Osteoblast (primary cell): ENCODE data around the gene TAP1. TPM values are rescaled to one million over a fixed set of nuclear protein-coding genes. Genes with fewer than 3 reads are reported as not detected.

Experiments used
- DNase-seq: peaks from one replicate; pipeline ENCODE4 v3.0.0; 2011; ENCODE audit warnings: low spot score, mixed read lengths; ENCODE audit not compliant: insufficient read length; ENCODE audit errors: missing footprints
- H2AFZ ChIP-seq: 2 replicates; pipeline ENCODE4 v1.6.0; 2011; ENCODE audit warnings: mild to moderate bottlenecking, low read length
- H3K27ac ChIP-seq: 2 replicates; pipeline ENCODE4 v1.5.1; 2011; ENCODE audit warnings: mild to moderate bottlenecking, low read depth, low read length, moderate library complexity
- H3K27me3 ChIP-seq: 2 replicates; pipeline ENCODE4 v1.6.0; 2012; ENCODE audit warnings: mild to moderate bottlenecking, control low read depth, inconsistent platforms, low read length, moderate library complexity; ENCODE audit not compliant: insufficient read depth
- H3K36me3 ChIP-seq: 2 replicates; pipeline ENCODE4 v1.5.1; 2011; ENCODE audit warnings: mild to moderate bottlenecking, low read length, control low read depth, moderate library complexity; ENCODE audit not compliant: insufficient read depth
- H3K4me1 ChIP-seq: 2 replicates; pipeline ENCODE4 v1.5.1; 2011; ENCODE audit warnings: mild to moderate bottlenecking, low read length, control low read depth, moderate library complexity; ENCODE audit not compliant: insufficient read depth
- H3K4me2 ChIP-seq: 2 replicates; pipeline ENCODE4 v1.6.0; 2011; ENCODE audit warnings: mild to moderate bottlenecking, low read length; ENCODE audit not compliant: insufficient read depth
- H3K4me3 ChIP-seq: fragments of 200-600 bp; sonication (generic); 3 replicates; pipeline ENCODE4 v1.5.1; 2012; ENCODE audit warnings: mild to moderate bottlenecking, low read length, inconsistent platforms; ENCODE audit not compliant: insufficient read depth
- H3K79me2 ChIP-seq: 2 replicates; pipeline ENCODE4 v1.6.0; 2012; ENCODE audit warnings: mild to moderate bottlenecking, low read length, control low read depth, inconsistent platforms; ENCODE audit not compliant: insufficient read depth
- H3K9me3 ChIP-seq: 2 replicates; pipeline ENCODE4 v1.5.1; 2011; ENCODE audit warnings: low read depth, low read length, control low read depth
- H4K20me1 ChIP-seq: 2 replicates; pipeline ENCODE4 v1.6.0; 2012; ENCODE audit warnings: mild to moderate bottlenecking, low read length, control low read depth; ENCODE audit not compliant: insufficient read depth
- total RNA-seq: library from RNA; depleted of rRNA; stranded (reverse); fragments of >200 nt; gene quantifications from 2 replicates; pipeline ENCODE4 v1.2.3, GENCODE V29; 2012
- TF ChIP-seq, protein P1 (sequence below): IDR thresholded peaks from 2 replicates; pipeline ENCODE4 v1.5.1; 2011; ENCODE audit warnings: mild to moderate bottlenecking, low read depth, low read length, moderate library complexity; ENCODE audit errors: extremely low read depth

Gene TAP1
- total RNA-seq, 1 donor, result 42.3 TPM

DNA sequence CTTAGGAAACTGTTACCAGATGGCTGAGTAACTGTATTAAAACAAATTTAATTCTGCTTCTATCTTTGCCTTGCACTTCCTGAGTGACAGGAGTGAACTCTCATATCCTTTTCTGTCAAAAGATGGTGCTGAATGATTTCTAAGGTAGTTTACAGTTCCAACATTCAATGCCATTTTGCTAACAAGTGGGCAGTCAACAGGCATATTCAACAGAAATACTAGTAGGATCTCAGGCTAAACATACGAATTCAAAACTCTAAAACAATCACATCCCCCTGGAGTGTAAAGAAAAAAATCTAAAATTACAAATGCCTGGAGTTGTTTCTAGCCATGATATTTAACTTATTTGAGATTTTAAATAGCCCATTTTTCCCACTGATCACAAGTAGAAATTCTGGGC lies 7.2 kb upstream of the TAP1 start:
- Histone ChIP-seq H3K4me3 (no peak overlapping the region), H2AFZ (no peak overlapping the region), H3K79me2 (peaks cover 2% of the 10 kb centered on the region), H3K9me3 (no peaks in the 10 kb centered on the region), H3K27me3 (no peaks in the 10 kb centered on the region), H3K4me2 (no peak overlapping the region), H3K4me1 (no peaks in the 10 kb centered on the region), H3K27ac (no peak overlapping the region), H3K36me3 (peaks cover 12% of the 10 kb centered on the region), H4K20me1 (no peaks in the 10 kb centered on the region)
- no peak for DNase-seq
- TF ChIP-seq, protein P1, sequence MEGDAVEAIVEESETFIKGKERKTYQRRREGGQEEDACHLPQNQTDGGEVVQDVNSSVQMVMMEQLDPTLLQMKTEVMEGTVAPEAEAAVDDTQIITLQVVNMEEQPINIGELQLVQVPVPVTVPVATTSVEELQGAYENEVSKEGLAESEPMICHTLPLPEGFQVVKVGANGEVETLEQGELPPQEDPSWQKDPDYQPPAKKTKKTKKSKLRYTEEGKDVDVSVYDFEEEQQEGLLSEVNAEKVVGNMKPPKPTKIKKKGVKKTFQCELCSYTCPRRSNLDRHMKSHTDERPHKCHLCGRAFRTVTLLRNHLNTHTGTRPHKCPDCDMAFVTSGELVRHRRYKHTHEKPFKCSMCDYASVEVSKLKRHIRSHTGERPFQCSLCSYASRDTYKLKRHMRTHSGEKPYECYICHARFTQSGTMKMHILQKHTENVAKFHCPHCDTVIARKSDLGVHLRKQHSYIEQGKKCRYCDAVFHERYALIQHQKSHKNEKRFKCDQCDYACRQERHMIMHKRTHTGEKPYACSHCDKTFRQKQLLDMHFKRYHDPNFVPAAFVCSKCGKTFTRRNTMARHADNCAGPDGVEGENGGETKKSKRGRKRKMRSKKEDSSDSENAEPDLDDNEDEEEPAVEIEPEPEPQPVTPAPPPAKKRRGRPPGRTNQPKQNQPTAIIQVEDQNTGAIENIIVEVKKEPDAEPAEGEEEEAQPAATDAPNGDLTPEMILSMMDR, result no peak

DNA sequence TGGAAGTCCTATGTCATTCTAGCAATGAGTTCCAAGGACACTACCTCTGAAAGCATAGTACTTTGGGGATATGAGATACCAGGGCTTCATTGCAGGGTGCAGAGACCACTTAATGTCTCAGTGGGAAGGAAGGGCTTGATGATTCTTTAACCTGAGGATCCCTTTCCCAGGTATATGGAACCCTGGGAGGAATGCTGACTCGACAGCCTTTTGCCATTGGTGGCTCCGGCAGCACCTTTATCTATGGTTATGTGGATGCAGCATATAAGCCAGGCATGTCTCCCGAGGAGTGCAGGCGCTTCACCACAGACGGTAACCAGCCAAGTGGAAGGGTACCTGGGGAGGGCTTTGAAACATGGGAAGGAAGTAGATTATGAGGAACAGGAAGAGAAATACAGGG lies 4.7 kb upstream of the TAP1 start:
- H2AFZ ChIP-seq, result no peak overlapping the region
- peaks cover 12% of the 10 kb centered on the region for H3K36me3 ChIP-seq
- no peaks in the 10 kb centered on the region for H3K9me3 ChIP-seq
- peaks cover 6% of the 10 kb centered on the region for H3K4me1 ChIP-seq
- H3K27ac ChIP-seq, result no peak overlapping the region
- TF ChIP-seq, protein P1, result no peak
- no peak for DNase-seq
- H3K79me2 ChIP-seq, result peaks cover 6% of the 10 kb centered on the region
- H3K27me3 ChIP-seq, result no peaks in the 10 kb centered on the region
- H4K20me1 ChIP-seq, result no peaks in the 10 kb centered on the region
- H3K4me2 ChIP-seq, result no peak overlapping the region
- no peak overlapping the region for H3K4me3 ChIP-seq

DNA sequence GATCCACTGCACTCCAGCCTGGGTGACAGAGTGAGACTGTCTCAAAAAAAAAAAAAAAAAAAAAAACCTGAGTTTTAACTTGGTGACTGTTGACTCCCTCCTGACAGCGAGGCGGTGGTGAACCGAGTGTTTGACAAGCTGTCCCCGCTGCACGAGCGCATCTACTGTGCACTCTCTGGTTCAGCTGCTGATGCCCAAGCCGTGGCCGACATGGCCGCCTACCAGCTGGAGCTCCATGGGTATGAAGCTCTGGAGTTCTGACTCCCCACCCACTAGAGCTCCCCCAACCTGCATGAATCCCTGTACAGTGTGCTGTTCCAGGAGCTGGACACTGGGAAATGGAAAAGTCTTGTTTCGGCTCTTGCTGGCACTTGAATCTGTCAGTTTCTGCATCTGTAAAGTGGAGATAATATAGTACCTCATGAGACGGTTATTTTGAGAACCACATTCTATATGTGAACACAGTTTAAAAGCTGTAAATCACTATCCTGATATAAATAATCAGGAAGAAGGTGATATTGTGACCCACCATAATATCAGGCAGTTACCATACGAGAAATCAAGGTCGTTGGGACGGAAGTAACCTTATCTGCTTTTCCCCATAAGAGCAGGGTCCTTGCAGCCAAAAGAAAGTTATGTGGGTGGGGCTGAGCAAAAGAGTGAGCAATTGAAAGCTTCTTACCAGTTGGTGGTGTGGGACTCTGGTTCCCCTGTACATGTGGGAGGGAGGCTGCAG lies 3.8 kb upstream of the TAP1 start:
- peaks cover 8% of the 10 kb centered on the region for H3K79me2 ChIP-seq
- no peaks in the 10 kb centered on the region for H3K27me3 ChIP-seq
- no peak overlapping the region for H3K4me2 ChIP-seq
- no peak overlapping the region for H2AFZ ChIP-seq
- peaks cover 12% of the 10 kb centered on the region for H3K36me3 ChIP-seq
- no peaks in the 10 kb centered on the region for H3K9me3 ChIP-seq
- DNase-seq, result no peak
- H4K20me1 ChIP-seq, result no peaks in the 10 kb centered on the region
- H3K4me1 ChIP-seq, result peaks cover 7% of the 10 kb centered on the region
- H3K4me3 ChIP-seq, result no peak overlapping the region
- no peak overlapping the region for H3K27ac ChIP-seq
- TF ChIP-seq, protein P1, result no peak

DNA sequence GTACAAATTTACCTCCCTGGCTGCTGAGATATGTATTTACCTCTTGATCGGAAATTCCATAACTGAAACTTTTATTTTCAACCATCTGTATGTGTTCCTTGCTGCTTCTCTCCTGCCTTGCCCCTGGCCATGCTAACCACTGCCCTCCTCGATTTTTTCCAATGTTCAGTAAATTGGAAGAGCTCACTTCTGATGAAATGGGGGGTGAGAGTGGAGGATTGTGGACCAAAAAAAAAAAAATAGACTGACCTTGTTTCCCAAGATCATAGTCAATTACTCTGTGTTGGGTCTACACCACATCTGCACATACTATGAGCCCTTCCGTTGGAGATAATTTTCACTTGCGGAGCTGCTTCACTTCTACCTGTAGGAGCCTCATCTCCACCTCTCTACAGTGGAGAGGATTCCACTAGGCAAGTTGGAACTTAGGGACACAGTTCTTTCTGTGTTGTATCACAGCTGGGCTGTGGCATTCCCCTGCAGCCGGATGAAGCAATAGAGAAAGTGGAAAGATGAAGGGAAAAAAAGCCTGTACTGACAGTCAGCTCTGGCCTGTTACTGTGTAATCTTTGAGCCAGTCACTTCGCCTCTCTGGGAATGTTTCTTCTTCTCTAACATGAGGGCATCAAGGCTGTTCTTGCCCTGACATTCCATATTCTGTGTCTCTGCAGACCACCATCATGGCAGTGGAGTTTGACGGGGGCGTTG lies 2.1 kb upstream of the TAP1 start:
- TF ChIP-seq, protein P1, result no peak

More for the DNA sequence above, 2.1 kb upstream of the TAP1 start:
- H3K4me3 ChIP-seq, result no peak overlapping the region
- H3K4me2 ChIP-seq, result peak overlapping the region; percentile 79
- no peaks in the 10 kb centered on the region for H3K27me3 ChIP-seq
- no peak overlapping the region for H3K27ac ChIP-seq
- H4K20me1 ChIP-seq, result no peaks in the 10 kb centered on the region
- no peak overlapping the region for H2AFZ ChIP-seq
- no peak for DNase-seq
- peaks cover 24% of the 10 kb centered on the region for H3K79me2 ChIP-seq
- peaks cover 14% of the 10 kb centered on the region for H3K4me1 ChIP-seq
- H3K36me3 ChIP-seq, result peaks cover 22% of the 10 kb centered on the region
- no peaks in the 10 kb centered on the region for H3K9me3 ChIP-seq
